Measurements from ENCODE around the gene RIC8B. TPM values are rescaled to one million over a fixed set of nuclear protein-coding genes. Genes with fewer than 3 reads are reported as not detected.

Gene RIC8B
- total RNA-seq, 1 donor from 2014 or later: 19.7 TPM

DNA sequence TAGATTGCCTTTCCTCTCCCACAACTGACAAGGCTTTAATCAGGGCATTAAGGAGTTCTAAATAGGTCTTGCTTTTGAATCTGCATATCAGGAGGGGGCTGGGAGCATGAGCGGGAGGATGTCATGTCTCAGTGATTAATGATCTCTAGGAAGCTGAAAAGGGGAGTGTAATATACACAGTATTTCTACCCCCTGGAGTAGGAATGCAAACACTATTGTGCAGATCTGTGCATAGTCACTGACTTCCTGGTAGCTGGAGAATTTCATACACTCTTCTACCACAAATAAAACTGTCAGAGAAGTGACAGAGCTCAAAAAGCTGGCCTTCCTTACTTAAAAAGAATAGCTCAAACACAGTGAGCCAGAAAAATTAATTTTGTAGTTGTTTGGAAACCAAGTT lies 65.8 kb downstream of the RIC8B start:
- Histone ChIP-seq H3K79me2 (ENCODE audit: insufficient read depth, low read length) (no peaks in the 10 kb centered on the region), H3K27me3 (ENCODE audit: insufficient read depth, low read length) (no peaks in the 10 kb centered on the region), H3K4me2 (ENCODE audit: low read length) (peak overlapping the region; percentile 52), H4K20me1 (ENCODE audit: insufficient read depth, low read length) (peaks cover 3% of the 10 kb centered on the region), H3K9ac (ENCODE audit: low read length) (peak overlapping the region; percentile 8), H3K4me1 (ENCODE audit: insufficient read depth, low read length) (peaks cover 18% of the 10 kb centered on the region), H3K36me3 (ENCODE audit: insufficient read depth, low read length) (peaks cover 6% of the 10 kb centered on the region), H3K4me3 (ENCODE audit: insufficient read depth, low read depth, low read length) (no peak overlapping the region), H3K9me3 (ENCODE audit: insufficient read depth, low read depth, low read length) (no peaks in the 10 kb centered on the region), H2AFZ (ENCODE audit: low read depth, low read length) (no peak overlapping the region), H3K27ac (ENCODE audit: low read depth, low read length) (peak overlapping the region; percentile 32)
- TF ChIP-seq, protein P1, sequence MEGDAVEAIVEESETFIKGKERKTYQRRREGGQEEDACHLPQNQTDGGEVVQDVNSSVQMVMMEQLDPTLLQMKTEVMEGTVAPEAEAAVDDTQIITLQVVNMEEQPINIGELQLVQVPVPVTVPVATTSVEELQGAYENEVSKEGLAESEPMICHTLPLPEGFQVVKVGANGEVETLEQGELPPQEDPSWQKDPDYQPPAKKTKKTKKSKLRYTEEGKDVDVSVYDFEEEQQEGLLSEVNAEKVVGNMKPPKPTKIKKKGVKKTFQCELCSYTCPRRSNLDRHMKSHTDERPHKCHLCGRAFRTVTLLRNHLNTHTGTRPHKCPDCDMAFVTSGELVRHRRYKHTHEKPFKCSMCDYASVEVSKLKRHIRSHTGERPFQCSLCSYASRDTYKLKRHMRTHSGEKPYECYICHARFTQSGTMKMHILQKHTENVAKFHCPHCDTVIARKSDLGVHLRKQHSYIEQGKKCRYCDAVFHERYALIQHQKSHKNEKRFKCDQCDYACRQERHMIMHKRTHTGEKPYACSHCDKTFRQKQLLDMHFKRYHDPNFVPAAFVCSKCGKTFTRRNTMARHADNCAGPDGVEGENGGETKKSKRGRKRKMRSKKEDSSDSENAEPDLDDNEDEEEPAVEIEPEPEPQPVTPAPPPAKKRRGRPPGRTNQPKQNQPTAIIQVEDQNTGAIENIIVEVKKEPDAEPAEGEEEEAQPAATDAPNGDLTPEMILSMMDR (IDR thresholded peaks at IDR 0.05; ENCODE audit: insufficient read depth, low read depth, low read length): no peak
- TF ChIP-seq EZH2 (IDR thresholded peaks at IDR 0.05; ENCODE audit: insufficient read depth, low read length): no peak
- peaks cover 4% of the 10 kb centered on the region for H3K36me3 Mint-ChIP-seq (ENCODE audit: low read depth, unreplicated experiment)
- H3K27me3 Mint-ChIP-seq (ENCODE audit: low read depth, unreplicated experiment): no peaks in the 10 kb centered on the region
- peaks cover 22% of the 10 kb centered on the region for H3K4me1 Mint-ChIP-seq (ENCODE audit: low read depth, unreplicated experiment)
- H3K9me3 Mint-ChIP-seq (ENCODE audit: unreplicated experiment): no peaks in the 10 kb centered on the region
- FAIRE-seq (peak; percentile 76), DNase-seq (ENCODE audit: low read depth) (peak; percentile 77)
- H3K4me3 Mint-ChIP-seq (ENCODE audit: unreplicated experiment): no peak overlapping the region
- H3K27ac Mint-ChIP-seq (ENCODE audit: unreplicated experiment): peak overlapping the region; percentile 31

DNA sequence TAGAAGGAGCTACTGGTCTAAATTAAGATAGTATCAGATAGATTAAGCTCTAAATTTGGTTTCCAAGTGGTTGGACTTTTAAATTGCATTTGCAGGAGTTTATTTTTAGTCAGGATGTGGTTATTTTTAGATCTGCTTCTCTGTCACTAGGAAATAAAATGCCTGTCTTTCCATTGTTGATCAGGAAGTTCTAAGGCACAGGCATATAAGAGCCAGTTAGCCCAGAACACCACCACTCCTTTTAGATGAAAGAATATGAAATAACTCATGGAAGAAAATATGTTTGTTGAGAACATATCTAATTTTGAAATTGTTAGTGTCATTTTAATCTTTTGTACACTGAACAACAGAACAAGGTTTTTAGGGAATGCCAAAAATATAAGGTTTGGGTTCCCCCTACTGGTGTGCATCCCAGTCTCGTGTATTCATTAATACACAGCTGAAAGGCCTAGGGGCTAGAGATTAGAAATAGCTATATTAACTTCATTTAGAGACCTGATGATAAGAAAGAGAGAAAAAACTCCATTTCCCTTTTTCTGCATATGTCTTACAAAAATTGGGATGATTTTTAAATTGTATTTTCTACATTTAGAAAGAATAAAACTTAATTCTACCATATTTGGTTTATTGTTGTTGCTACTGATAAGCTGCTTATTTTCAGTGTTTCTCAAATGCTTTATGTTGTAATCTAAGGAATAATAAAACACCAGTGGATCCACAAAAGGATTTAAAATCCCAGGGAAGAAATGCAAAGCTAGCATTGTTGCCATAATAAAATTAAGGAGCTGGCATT lies 67.2 kb downstream of the RIC8B start:
- TF ChIP-seq, protein P1 (IDR thresholded peaks at IDR 0.05; ENCODE audit: insufficient read depth, low read depth, low read length): peak; percentile 76
- no peak for TF ChIP-seq EZH2 (IDR thresholded peaks at IDR 0.05; ENCODE audit: insufficient read depth, low read length)
- Histone ChIP-seq H3K4me1 (ENCODE audit: insufficient read depth, low read length) (peaks cover 18% of the 10 kb centered on the region), H3K9ac (ENCODE audit: low read length) (peak overlapping the region; percentile 18), H3K27ac (ENCODE audit: low read depth, low read length) (peak overlapping the region; percentile 16), H4K20me1 (ENCODE audit: insufficient read depth, low read length) (peaks cover 3% of the 10 kb centered on the region), H3K4me3 (ENCODE audit: insufficient read depth, low read depth, low read length) (no peak overlapping the region), H3K4me2 (ENCODE audit: low read length) (peak overlapping the region; percentile 55), H3K27me3 (ENCODE audit: insufficient read depth, low read length) (no peaks in the 10 kb centered on the region), H3K9me3 (ENCODE audit: insufficient read depth, low read depth, low read length) (no peaks in the 10 kb centered on the region), H3K36me3 (ENCODE audit: insufficient read depth, low read length) (peaks cover 6% of the 10 kb centered on the region), H2AFZ (ENCODE audit: low read depth, low read length) (no peak overlapping the region), H3K79me2 (ENCODE audit: insufficient read depth, low read length) (no peaks in the 10 kb centered on the region)
- FAIRE-seq (peak; percentile 59), DNase-seq (ENCODE audit: low read depth) (peak; percentile 27)
- Mint-ChIP-seq H3K4me3 (ENCODE audit: unreplicated experiment) (no peak overlapping the region), H3K27ac (ENCODE audit: unreplicated experiment) (peak overlapping the region; percentile 34), H3K4me1 (ENCODE audit: low read depth, unreplicated experiment) (peaks cover 22% of the 10 kb centered on the region), H3K27me3 (ENCODE audit: low read depth, unreplicated experiment) (no peaks in the 10 kb centered on the region), H3K9me3 (ENCODE audit: unreplicated experiment) (no peaks in the 10 kb centered on the region), H3K36me3 (ENCODE audit: low read depth, unreplicated experiment) (peaks cover 4% of the 10 kb centered on the region)

DNA sequence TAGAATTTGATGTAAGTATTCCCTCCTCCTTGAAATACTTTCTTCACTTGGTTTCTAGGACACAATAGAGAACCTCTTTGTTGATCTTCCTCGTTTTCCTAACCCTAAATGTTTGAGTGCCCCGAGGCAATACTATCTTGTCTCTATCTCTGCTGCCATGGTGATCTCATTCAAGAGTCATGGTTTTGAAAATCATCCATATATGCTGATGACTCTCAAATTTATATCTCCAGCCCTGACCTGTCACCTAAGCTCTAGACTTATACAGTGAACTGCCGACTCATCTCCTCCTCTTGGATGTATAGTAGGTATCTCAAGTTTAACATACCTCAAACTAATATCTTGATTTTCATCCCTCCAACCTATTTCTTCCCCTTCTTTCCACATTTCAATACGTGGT lies 71.4 kb downstream of the RIC8B start:
- no peaks in the 10 kb centered on the region for H4K20me1 ChIP-seq (ENCODE audit: insufficient read depth, low read length)
- no peak overlapping the region for H3K4me3 ChIP-seq (ENCODE audit: insufficient read depth, low read depth, low read length)
- no peak for TF ChIP-seq EZH2 (IDR thresholded peaks at IDR 0.05; ENCODE audit: insufficient read depth, low read length)
- TF ChIP-seq, protein P1 (IDR thresholded peaks at IDR 0.05; ENCODE audit: insufficient read depth, low read depth, low read length): no peak
- no peak overlapping the region for H3K9ac ChIP-seq (ENCODE audit: low read length)
- DNase-seq (ENCODE audit: low read depth) (no peak), FAIRE-seq (no peak)
- H3K4me1 ChIP-seq (ENCODE audit: insufficient read depth, low read length): peaks cover 9% of the 10 kb centered on the region
- H3K9me3 ChIP-seq (ENCODE audit: insufficient read depth, low read depth, low read length): no peaks in the 10 kb centered on the region
- peaks cover 15% of the 10 kb centered on the region for H3K36me3 ChIP-seq (ENCODE audit: insufficient read depth, low read length)
- no peaks in the 10 kb centered on the region for H3K27me3 Mint-ChIP-seq (ENCODE audit: low read depth, unreplicated experiment)
- H3K4me3 Mint-ChIP-seq (ENCODE audit: unreplicated experiment): no peak overlapping the region
- H3K4me2 ChIP-seq (ENCODE audit: low read length): no peak overlapping the region
- H3K27ac ChIP-seq (ENCODE audit: low read depth, low read length): no peak overlapping the region
- no peak overlapping the region for H2AFZ ChIP-seq (ENCODE audit: low read depth, low read length)
- no peaks in the 10 kb centered on the region for H3K79me2 ChIP-seq (ENCODE audit: insufficient read depth, low read length)
- H3K4me1 Mint-ChIP-seq (ENCODE audit: low read depth, unreplicated experiment): peaks cover 6% of the 10 kb centered on the region
- H3K9me3 Mint-ChIP-seq (ENCODE audit: unreplicated experiment): no peaks in the 10 kb centered on the region
- no peaks in the 10 kb centered on the region for H3K27me3 ChIP-seq (ENCODE audit: insufficient read depth, low read length)
- H3K36me3 Mint-ChIP-seq (ENCODE audit: low read depth, unreplicated experiment): no peaks in the 10 kb centered on the region
- H3K27ac Mint-ChIP-seq (ENCODE audit: unreplicated experiment): no peak overlapping the region

All from astrocyte (in vitro differentiated cells and primary cell).